DMS 273 (cell line): Measurements from ENCODE around the gene MSMB.
"Not testable (repeated sequence)": the region's sequence is repeated elsewhere in the genome, so short reads cannot be mapped to it uniquely, and the experiment has no call there.

Experiments
- DNase-seq: peaks from one replicate; lab custom pipeline; 2025; ENCODE audit not compliant: unreplicated experiment; lab: John Stamatoyannopoulos, UW

Gene MSMB, protein sequence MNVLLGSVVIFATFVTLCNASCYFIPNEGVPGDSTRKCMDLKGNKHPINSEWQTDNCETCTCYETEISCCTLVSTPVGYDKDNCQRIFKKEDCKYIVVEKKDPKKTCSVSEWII

DNA sequence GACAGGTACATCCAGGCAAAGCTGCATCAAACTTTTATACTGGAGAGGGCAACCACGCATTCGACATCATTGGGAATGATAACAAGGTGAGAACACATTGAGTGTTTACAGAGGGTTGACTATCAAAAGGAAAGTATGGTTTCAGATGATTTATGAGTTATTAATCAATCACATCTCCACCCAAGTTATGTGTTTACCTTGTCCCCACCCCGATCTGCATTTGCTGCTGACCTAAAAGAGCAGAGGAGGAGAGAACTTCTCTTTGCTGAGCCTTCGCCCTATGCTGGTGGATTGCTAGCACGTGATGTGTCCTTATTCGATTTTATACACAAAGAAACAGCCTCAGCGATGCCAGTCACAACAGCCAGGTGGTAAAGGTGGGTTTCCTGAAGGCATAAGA is at the start of gene MSMB:
Gene MSMB, minus strand, starts transcription at position 9 of the 400 bp plus-strand sequence. CDS start 32 bp downstream, outside the sequence.
- no peak for DNase-seq

- no peak for DNase-seq
These were observed 49.1 kb upstream of the MSMB start for GRCh38 chr10:46094931-46095750.

DNA sequence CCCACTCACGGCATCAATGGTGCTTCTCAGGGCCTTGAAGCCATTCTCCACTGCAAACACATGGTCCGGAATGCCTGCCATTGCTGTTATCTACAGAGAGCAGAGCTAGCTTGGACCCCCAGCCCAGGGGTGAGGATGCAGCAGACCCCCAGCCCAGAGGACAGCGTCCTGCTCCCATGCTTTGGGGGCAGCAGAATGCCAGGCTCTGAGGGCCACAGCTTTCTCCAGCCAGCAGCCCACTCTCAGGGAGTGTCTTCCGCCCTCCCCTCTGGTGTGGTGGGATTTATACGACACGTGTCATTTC is 48.1 kb upstream of the MSMB start:
- no peak for DNase-seq

DNA sequence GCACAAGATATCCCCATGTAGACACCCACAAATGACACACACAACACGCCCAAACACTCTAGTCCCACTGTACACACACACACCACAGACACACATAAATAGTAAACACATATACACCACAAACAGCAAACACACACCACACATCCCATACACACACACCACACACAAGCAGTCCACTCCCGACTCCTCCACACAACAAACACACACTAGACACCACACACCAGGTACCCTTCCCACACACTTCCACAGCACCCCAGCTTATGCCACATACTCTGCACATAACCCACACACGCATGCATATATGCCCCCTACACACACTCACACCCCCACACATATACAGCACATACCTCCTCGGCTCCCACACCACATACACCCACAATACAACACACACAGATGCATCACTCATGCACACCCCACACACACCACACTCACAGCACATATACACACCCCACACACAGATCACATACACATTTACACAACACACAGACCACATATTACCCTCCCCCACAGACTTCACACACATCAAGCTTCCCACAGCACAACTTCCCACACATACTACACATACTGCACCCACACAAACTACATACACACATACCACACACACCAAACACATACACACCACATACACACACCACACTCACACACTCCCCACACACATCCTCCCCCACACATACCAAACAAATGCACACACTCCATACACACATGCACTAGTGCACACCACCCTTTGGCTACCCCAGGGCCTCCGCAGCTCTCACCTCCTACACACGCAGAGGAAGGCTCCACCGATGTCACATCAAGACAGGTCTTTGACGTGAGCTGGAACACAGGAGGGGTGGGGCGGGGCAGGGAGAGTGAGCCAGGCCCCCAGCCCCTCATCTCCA is 47.5 kb upstream of the MSMB start:
- DNase-seq = not testable (repeated sequence)

- no peak for DNase-seq
These were observed 46.5 kb upstream of the MSMB start for GRCh38 chr10:46092524-46093081.

- no peak for DNase-seq
These were observed 45.9 kb upstream of the MSMB start for GRCh38 chr10:46091828-46092523.

DNA sequence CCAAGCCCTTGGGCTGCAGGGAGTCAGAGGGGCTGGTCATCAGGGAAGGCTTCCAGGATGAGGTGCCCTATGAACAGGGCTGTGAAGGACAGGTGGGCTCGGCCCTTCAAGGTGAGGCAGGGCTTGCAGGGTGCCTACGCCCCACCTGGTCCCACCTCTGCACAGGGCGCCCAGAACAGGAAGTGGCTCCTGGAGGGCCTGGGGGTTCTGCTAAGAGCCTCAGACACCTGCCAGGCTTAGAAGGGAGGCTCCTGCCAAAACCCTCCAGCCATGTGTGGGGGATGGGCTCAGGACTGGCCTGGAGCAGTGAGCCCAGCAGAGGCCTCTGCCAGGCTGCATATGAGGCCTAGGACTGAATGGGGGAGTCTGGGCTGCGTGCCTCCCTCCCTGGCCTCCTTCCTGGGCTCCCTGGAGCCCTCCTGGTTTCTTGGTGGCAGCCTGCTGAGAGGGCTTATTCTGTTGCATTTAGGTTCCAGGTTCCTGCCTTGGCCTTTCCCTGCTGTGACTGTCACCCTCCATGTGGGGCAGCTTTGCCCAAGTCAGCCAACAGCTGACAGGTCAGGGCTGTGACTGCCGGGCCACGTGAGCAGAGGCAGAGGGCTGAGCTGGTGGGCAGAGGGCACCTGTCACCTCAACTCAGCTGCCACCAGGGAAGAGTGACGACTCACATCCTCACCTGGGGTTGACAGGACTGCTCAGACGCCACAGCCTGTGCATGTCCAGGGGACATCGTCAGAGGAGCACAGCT is 45.2 kb upstream of the MSMB start:
- no peak for DNase-seq

- DNase-seq = no peak
These were observed 44.3 kb upstream of the MSMB start for GRCh38 chr10:46090258-46090812.

GRCh38 chr10:46087381-46087780 is 41.3 kb upstream of the MSMB start:
- not testable (repeated sequence) for DNase-seq

GRCh38 chr10:46084321-46085165 is 38.5 kb upstream of the MSMB start:
- no peak for DNase-seq

DNA sequence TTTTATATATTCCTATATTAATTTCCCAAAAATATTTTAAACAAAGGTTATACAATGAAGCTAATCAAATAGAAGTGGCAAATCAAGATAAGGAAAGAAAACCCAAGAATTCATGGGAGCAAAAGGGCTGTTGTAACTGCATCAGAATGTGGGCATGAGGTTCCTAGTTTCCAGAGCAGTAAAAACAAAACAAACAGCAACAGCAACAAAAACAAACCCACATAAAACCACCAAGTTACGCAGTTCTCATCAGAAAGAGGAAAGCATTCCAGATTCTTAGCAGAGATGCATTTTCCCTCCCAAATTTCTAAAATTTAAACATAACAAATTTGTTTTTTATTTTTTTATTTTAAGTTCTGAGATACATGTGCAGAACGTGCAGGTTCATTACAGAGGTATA is 34.8 kb upstream of the MSMB start:
- DNase-seq = no peak

DNA sequence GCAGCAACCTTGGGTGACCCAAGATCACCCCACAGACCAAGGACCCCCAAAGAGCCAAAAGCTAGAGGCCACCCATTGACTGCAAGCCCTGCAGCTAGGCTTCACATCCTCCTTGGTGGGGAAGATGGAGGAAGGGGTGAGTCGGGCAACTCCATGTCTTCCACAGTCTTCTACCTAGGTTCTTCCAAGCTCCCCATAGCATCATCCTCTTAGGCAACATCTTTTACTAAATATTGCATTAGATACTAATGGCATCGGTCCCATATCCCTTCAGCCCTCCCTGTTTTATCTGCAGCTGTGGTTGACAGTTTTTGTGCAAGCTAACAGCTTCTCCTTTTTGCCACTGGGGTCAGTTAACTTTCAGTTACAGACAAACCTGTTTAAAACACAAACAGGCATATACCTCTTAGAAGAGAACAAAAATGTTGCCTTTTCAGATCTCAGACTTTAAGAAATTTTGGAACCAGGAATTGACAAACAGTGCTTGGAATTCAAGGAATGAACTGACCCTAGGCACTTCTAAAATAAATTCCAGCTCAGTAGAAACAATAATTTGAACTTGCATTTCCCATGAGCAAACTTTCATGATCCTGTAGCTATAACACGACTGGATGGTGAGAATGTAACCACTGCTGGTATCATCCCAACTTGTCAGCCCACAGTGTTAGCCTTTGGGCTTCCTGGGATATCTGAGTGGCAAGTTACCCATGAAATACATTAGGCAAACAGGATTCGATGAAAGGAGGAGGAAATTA is 33.9 kb upstream of the MSMB start:
- no peak for DNase-seq

- DNase-seq = no peak
These were observed 31.8 kb upstream of the MSMB start for GRCh38 chr10:46077731-46078413.

DNA sequence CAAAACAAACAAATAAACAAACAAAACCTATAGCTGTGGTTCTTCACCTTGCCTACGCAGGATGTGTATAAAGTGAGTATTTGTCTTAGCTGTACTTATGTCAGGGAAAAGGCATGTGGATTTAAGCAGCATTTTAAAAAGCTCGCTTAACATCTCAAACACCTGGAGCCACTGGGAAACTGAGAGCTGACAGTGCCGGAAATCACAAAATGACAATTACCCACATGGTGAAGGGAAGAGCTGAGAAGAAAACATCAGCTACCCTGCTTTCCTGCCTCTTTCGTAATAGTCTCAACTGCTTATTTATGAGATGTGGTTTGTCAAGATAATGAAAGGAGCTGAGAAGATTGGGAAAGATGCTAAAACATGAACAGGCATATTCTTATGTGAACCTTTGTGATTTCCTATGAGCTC is 31.1 kb upstream of the MSMB start:
- no peak for DNase-seq

DNA sequence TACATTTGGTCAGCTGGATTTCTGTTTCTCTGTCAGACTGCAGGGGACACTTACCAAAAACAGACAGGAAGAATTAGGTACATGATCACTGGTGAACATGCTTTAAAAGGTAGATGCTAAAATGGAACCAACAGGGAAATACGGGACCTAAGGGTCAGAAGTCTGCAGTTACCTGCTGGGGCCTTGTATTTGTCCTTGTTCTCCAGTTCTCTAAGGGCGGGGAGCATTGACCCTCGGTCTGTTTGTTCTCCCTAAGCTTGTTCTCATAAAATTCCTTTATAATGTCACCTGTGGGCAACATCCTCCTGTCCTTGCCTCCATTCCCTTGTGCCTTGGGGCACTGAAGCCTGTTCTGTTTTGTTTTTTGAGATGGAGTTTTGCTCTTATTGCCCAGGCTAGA is 29.8 kb upstream of the MSMB start:
- no peak for DNase-seq

GRCh38 chr10:46074196-46074946 is 28.3 kb upstream of the MSMB start:
- DNase-seq = no peak

GRCh38 chr10:46073564-46073963 is 27.5 kb upstream of the MSMB start:
- DNase-seq = no peak
